Upper lobe of left lung (tissue), 6 donors: ENCODE results near the gene HYAL1. TPM values are rescaled to one million over a fixed set of nuclear protein-coding genes. Genes with fewer than 3 reads are reported as not detected.

Experiments
- ATAC-seq, 2 donors: fragments of 200-7000 bp; cut with Tn5 transposase; one replicate each; pipeline ENCODE4 v1.9.1; 2022; ENCODE audit warnings: mild to moderate bottlenecking in 2 of 2, moderate library complexity in 2 of 2; ENCODE audit not compliant: low FRiP score in 2 of 2
- DNase-seq, 2 donors: peaks; one replicate each; pipeline ENCODE4 v3.0.0-alpha.2; 2019 to 2020
- H3K27ac ChIP-seq, 4 donors: fragments of 200-600 bp; sonication (generic); one replicate each; pipeline ENCODE4 v1.5.1; 2016 to 2019
- H3K27me3 ChIP-seq, 4 donors: fragments of 200-600 bp; sonication (generic); one replicate each; pipeline ENCODE4 v1.5.1; 2017 to 2019
- H3K36me3 ChIP-seq, 4 donors: fragments of 200-600 bp; sonication (generic); one replicate each; pipeline ENCODE4 v1.5.1; 2016 to 2019
- H3K4me1 ChIP-seq, 4 donors: fragments of 200-600 bp; sonication (generic); one replicate each; pipeline ENCODE4 v1.5.1; 2018 to 2019
- H3K4me3 ChIP-seq, 4 donors: fragments of 200-600 bp; sonication (generic); one replicate each; pipeline ENCODE4 v1.5.1; 2017 to 2019; ENCODE audit warnings: mild to moderate bottlenecking in 2 of 4, moderate library complexity in 1 of 4
- H3K9me3 ChIP-seq, 4 donors: fragments of 200-600 bp; sonication (generic); one replicate each; pipeline ENCODE4 v1.5.1; 2018 to 2019
- CTCF ChIP-seq, 6 experiments: fragments of 450-650 bp in 4 of 6; fragments of 200-600 bp in 2 of 6; sonication (generic) in 2 of 6; IDR thresholded peaks; one replicate each; pipeline ENCODE4 v1.5.1; 2016 to 2019; ENCODE audit warnings: antibody characterized with exemption in 6 of 6
- EP300 ChIP-seq, 4 donors: sonication (generic); formaldehyde crosslinking; IDR thresholded peaks; one replicate each; pipeline ENCODE4 v1.5.1; 2017; ENCODE audit warnings: antibody characterized with exemption in 4 of 4, control low read depth in 2 of 4
- POLR2A ChIP-seq, 4 donors: fragments of 450-650 bp; IDR thresholded peaks; one replicate each; pipeline ENCODE4 v1.5.1; 2016 to 2017; ENCODE audit warnings: antibody characterized with exemption in 4 of 4, mild to moderate bottlenecking in 2 of 4
- POLR2AphosphoS5 ChIP-seq, 2 donors: sonication (generic); formaldehyde crosslinking; IDR thresholded peaks; one replicate each; pipeline ENCODE4 v1.5.1; 2017; ENCODE audit warnings: antibody characterized with exemption in 2 of 2
- WGBS, 2 donors: methylation state at CpG; one replicate each; pipeline ENCODE4 v1.1.5; 2017 to 2018; 5-methylcytosine and 5-hydroxymethylcytosine counted together
- total RNA-seq, 6 donors: library from RNA; depleted of rRNA in 4 of 6; stranded (reverse); fragments of >200 nt in 4 of 6; gene quantifications; one replicate each; pipeline versions ENCODE4 v1.1.0 to v1.2.1, GENCODE V29; 2016 to 2021
- donor health status: DM: no; HTN: no; CAD: no; lungs with moderate emphysema.
- donor health status: DM: no; HTN: yes; CAD: no; lungs with severe emphysema.

Gene HYAL1
- total RNA-seq, 6 donors from 2014 or later = 22.0 to 99.1 (median 63.0) TPM

- 70 to 82% methylated on average over 20 to 32 of the region's 32 CpGs for WGBS, 2 donors
- Histone ChIP-seq H3K9me3 (no peaks in the 10 kb centered on the region), H3K27ac (peak overlapping the region; percentile 70 to 93 (median 92)), H3K27me3 (no peaks in the 10 kb centered on the region), H3K36me3 (peaks cover 0 to 16% (median 0%) of the 10 kb centered on the region in 4 donors), H3K4me3 (peak overlapping the region; percentile 28 to 86 (median 45)), H3K4me1 (peaks cover 41 to 55% (median 52%) of the 10 kb centered on the region in 4 donors)
- ATAC-seq (no peak), DNase-seq (peak in 1 of 2 donors; percentile 79)
- TF ChIP-seq POLR2AphosphoS5 (IDR thresholded peaks at IDR 0.05) (no peak), POLR2A (IDR thresholded peaks at IDR 0.05) (no peak), EP300 (IDR thresholded peaks at IDR 0.05) (no peak), CTCF (IDR thresholded peaks at IDR 0.05) (no peak)
Measured at GRCh38 chr3:50302095-50303012, 1.0 kb downstream of the HYAL1 start.

GRCh38 chr3:50300681-50301254 lies 2.6 kb downstream of the HYAL1 start:
- Histone ChIP-seq H3K27ac (peak overlapping the region; percentile 85 to 93 (median 92)), H3K4me1 (peaks cover 41 to 55% (median 52%) of the 10 kb centered on the region in 4 donors), H3K9me3 (no peaks in the 10 kb centered on the region), H3K36me3 (peaks cover 0 to 13% (median 2%) of the 10 kb centered on the region in 4 donors), H3K4me3 (peak overlapping the region in 1 of 4 donors; percentile 86), H3K27me3 (no peaks in the 10 kb centered on the region)
- TF ChIP-seq EP300 (IDR thresholded peaks at IDR 0.05) = no peak
- no peak for TF ChIP-seq CTCF (IDR thresholded peaks at IDR 0.05)
- no peak for TF ChIP-seq POLR2AphosphoS5 (IDR thresholded peaks at IDR 0.05)
- no peak for TF ChIP-seq POLR2A (IDR thresholded peaks at IDR 0.05)
- ATAC-seq (no peak), DNase-seq (no peak)
- WGBS, 2 donors = 82 to 89% methylated on average over 4 to 6 of the region's 6 CpGs

GRCh38 chr3:50299929-50300680 lies 3.3 kb downstream of the HYAL1 start:
- H3K4me1 ChIP-seq = peaks cover 41 to 55% (median 52%) of the 10 kb centered on the region in 4 donors

GRCh38 chr3:50299638-50299928 lies 3.8 kb downstream of the HYAL1 start:
- WGBS, 2 donors = 3% methylated on average over 12 of the region's 12 CpGs; no CpG with 5 or more reads in 1 of the 2 donors
- H3K9me3 ChIP-seq = no peaks in the 10 kb centered on the region
- H3K4me1 ChIP-seq = peaks cover 41 to 55% (median 52%) of the 10 kb centered on the region in 4 donors
- H3K4me3 ChIP-seq = peak overlapping the region in 3 of 4 donors; percentile 55 to 86 (median 64)
- no peak for ATAC-seq
- no peak for DNase-seq
- peaks cover 0 to 13% (median 2%) of the 10 kb centered on the region in 4 donors for H3K36me3 ChIP-seq
- TF ChIP-seq EP300 (IDR thresholded peaks at IDR 0.05) = peak in 3 of 4 donors; percentile 28 to 91 (median 86)
- TF ChIP-seq POLR2AphosphoS5 (IDR thresholded peaks at IDR 0.05) = peak; percentile 32 to 60
- TF ChIP-seq POLR2A (IDR thresholded peaks at IDR 0.05) = no peak
- peak overlapping the region; percentile 85 to 93 (median 92) for H3K27ac ChIP-seq
- no peaks in the 10 kb centered on the region for H3K27me3 ChIP-seq

More at GRCh38 chr3:50299929-50300680, 3.3 kb downstream of the HYAL1 start:
- H3K27ac ChIP-seq = peak overlapping the region; percentile 85 to 93 (median 92)
- no peaks in the 10 kb centered on the region for H3K9me3 ChIP-seq
- DNase-seq (peak in 1 of 2 donors; percentile 75), ATAC-seq (peak; percentile 3 to 34)
- TF ChIP-seq CTCF (IDR thresholded peaks at IDR 0.05) (peak in 2 of 6 experiments; percentile 2 to 8), POLR2AphosphoS5 (IDR thresholded peaks at IDR 0.05) (no peak), POLR2A (IDR thresholded peaks at IDR 0.05) (no peak), EP300 (IDR thresholded peaks at IDR 0.05) (no peak)
- peak overlapping the region in 3 of 4 donors; percentile 55 to 86 (median 64) for H3K4me3 ChIP-seq
- peaks cover 0 to 13% (median 2%) of the 10 kb centered on the region in 4 donors for H3K36me3 ChIP-seq
- H3K27me3 ChIP-seq = no peaks in the 10 kb centered on the region
- WGBS, 2 donors = 44 to 49% methylated on average over 11 to 12 of the region's 12 CpGs
